Neural cell (in vitro differentiated cells): ENCODE measurements around the gene C16orf86. TPM values are rescaled to one million over a fixed set of nuclear protein-coding genes. Genes with fewer than 3 reads are reported as not detected.
A peak's percentile ranks its signal among the peaks of the same experiment; 100 is the strongest.

Experiments
- H2AFZ ChIP-seq: fragments of 200-600, 300-800 bp; sonication (generic), shearing (Covaris generic); 2 replicates; pipeline ENCODE4 v1.6.0; 2014; ENCODE audit warnings: low read depth, mild to moderate bottlenecking, antibody characterized with exemption, low read length, moderate library complexity
- H3F3A ChIP-seq: fragments of 200-600 bp; shearing (Covaris generic); 2 replicates; pipeline ENCODE4 v1.6.1; 2016; ENCODE audit warnings: mild to moderate bottlenecking, moderate library complexity, mixed read lengths, antibody characterized with exemption, low read length; ENCODE audit not compliant: insufficient read depth, poor library complexity, severe bottlenecking
- H3K27ac ChIP-seq: fragments of 200-600, 300-800 bp; sonication (generic), shearing (Covaris generic); 2 replicates; pipeline ENCODE4 v1.5.1; 2014; ENCODE audit warnings: mild to moderate bottlenecking, low read length, moderate library complexity
- H3K27me3 ChIP-seq: fragments of 300-800, 200-600 bp; sonication (generic), shearing (Covaris generic); 2 replicates; pipeline ENCODE4 v1.6.0; 2014; ENCODE audit warnings: mild to moderate bottlenecking, low read depth, low read length, moderate library complexity; ENCODE audit not compliant: insufficient read depth
- H3K36me3 ChIP-seq: fragments of 300-800, 200-600 bp; sonication (generic), shearing (Covaris generic); 2 replicates; pipeline ENCODE4 v1.5.1; 2014; ENCODE audit warnings: mild to moderate bottlenecking, antibody characterized with exemption, low read length, moderate library complexity; ENCODE audit not compliant: insufficient read depth
- H3K4me2 ChIP-seq: fragments of 300-800, 200-600 bp; sonication (generic), shearing (Covaris generic); 2 replicates; pipeline ENCODE4 v1.6.0; 2014; ENCODE audit warnings: mild to moderate bottlenecking, low read length
- H3K4me3 ChIP-seq: fragments of 300-800, 200-600 bp; sonication (generic), shearing (Covaris generic); 2 replicates; pipeline ENCODE4 v1.5.1; 2014; ENCODE audit warnings: mild to moderate bottlenecking, low read length, moderate library complexity
- H3K79me2 ChIP-seq: fragments of 200-600 bp; shearing (Covaris generic); replicated peaks from 2 replicates; pipeline ENCODE4 v1.6.0; 2014; ENCODE audit warnings: mild to moderate bottlenecking, low read length, moderate library complexity; ENCODE audit not compliant: insufficient read depth
- H3K9ac ChIP-seq: fragments of 300-800, 200-600 bp; sonication (generic), shearing (Covaris generic); 2 replicates; pipeline ENCODE4 v1.6.1; 2016; ENCODE audit warnings: mild to moderate bottlenecking, low read length, mixed read lengths
- H3K9me2 ChIP-seq: fragments of 200-600 bp; shearing (Covaris generic); 2 replicates; pipeline ENCODE4 v1.6.1; 2016; ENCODE audit warnings: mild to moderate bottlenecking, low read length, mixed read lengths; ENCODE audit not compliant: insufficient read depth
- H3K9me3 ChIP-seq: fragments of 200-600, 300-800 bp; sonication (generic), shearing (Covaris generic); 2 replicates; pipeline ENCODE4 v1.6.1; 2016; ENCODE audit warnings: mild to moderate bottlenecking, mixed run types, low read length, moderate library complexity, mixed read lengths
- H4K20me1 ChIP-seq: fragments of 200-600 bp; shearing (Covaris generic); 2 replicates; pipeline ENCODE4 v1.6.1; 2016; ENCODE audit warnings: mild to moderate bottlenecking, mixed run types; ENCODE audit not compliant: insufficient read depth
- CTCF ChIP-seq: fragments of 450-650 bp; IDR thresholded peaks from 2 replicates; pipeline ENCODE4 v1.5.1; 2014; ENCODE audit warnings: antibody characterized with exemption, mild to moderate bottlenecking, moderate library complexity; ENCODE audit not compliant: poor library complexity, severe bottlenecking
- EP300 ChIP-seq: fragments of 450-650 bp; conservative IDR thresholded peaks from 2 replicates; pipeline ENCODE4 v1.6.1; 2014; ENCODE audit warnings: antibody characterized with exemption, mild to moderate bottlenecking, moderate library complexity; ENCODE audit not compliant: poor library complexity, severe bottlenecking
- EZH2 ChIP-seq: fragments of 200-600, 300-800 bp; shearing (Covaris generic), sonication (generic); IDR thresholded peaks from 2 replicates; pipeline ENCODE4 v1.6.1; 2014; ENCODE audit warnings: antibody characterized with exemption, low read length, borderline replicate concordance, mild to moderate bottlenecking; ENCODE audit not compliant: insufficient read depth, poor library complexity, severe bottlenecking
- MXI1 ChIP-seq: fragments of 450-650 bp; conservative IDR thresholded peaks from 2 replicates; pipeline ENCODE4 v1.6.1; 2014; ENCODE audit warnings: antibody characterized with exemption, mild to moderate bottlenecking; ENCODE audit not compliant: poor library complexity, severe bottlenecking
- POLR2AphosphoS5 ChIP-seq: IDR thresholded peaks from 2 replicates; pipeline ENCODE4 v1.6.1; 2012
- RAD21 ChIP-seq: fragments of 450-650 bp; conservative IDR thresholded peaks from 2 replicates; pipeline ENCODE4 v1.6.1; 2014; ENCODE audit warnings: antibody characterized with exemption, mild to moderate bottlenecking, moderate library complexity
- REST ChIP-seq: IDR thresholded peaks from 2 replicates; pipeline ENCODE4 v1.6.1; 2012; ENCODE audit warnings: borderline replicate concordance
- SMC3 ChIP-seq: fragments of 450-650 bp; conservative IDR thresholded peaks from 2 replicates; pipeline ENCODE4 v1.6.1; 2014; ENCODE audit warnings: antibody characterized with exemption, mild to moderate bottlenecking, moderate library complexity; ENCODE audit not compliant: poor library complexity
- TAF1 ChIP-seq: IDR thresholded peaks from 2 replicates; pipeline ENCODE4 v1.6.1; 2012; ENCODE audit warnings: low read depth
- polyA plus RNA-seq: library from polyadenylated mRNA; depleted of rRNA; stranded (reverse); fragments of >200 nt; gene quantifications from 2 replicates; pipeline ENCODE4 v1.2.3, GENCODE V29; 2014

The C16orf86 gene
- polyA plus RNA-seq, 1 donor from 2014 or later, result 2.4 TPM

- Histone ChIP-seq H3K9me2 (no peaks in the 10 kb centered on the region), H2AFZ (no peak overlapping the region), H4K20me1 (no peaks in the 10 kb centered on the region), H3K27ac (no peak overlapping the region), H3K4me2 (no peak overlapping the region), H3K79me2 (no peaks in the 10 kb centered on the region), H3K36me3 (no peaks in the 10 kb centered on the region), H3K27me3 (no peaks in the 10 kb centered on the region), H3K4me3 (no peak overlapping the region), H3K9ac (no peak overlapping the region), H3F3A (no peaks in the 10 kb centered on the region), H3K9me3 (no peaks in the 10 kb centered on the region)
- TF ChIP-seq MXI1, result no peak
- TF ChIP-seq SMC3, result no peak
- no peak for TF ChIP-seq EP300
- TF ChIP-seq EZH2, result no peak
- TF ChIP-seq POLR2AphosphoS5, result no peak
These were observed 5.7 kb downstream of the C16orf86 start for GRCh38 chr16:67672306-67672705.

GRCh38 chr16:67672739-67673662 is 6.4 kb downstream of the C16orf86 start:
- Histone ChIP-seq H3K27ac (no peak overlapping the region), H3K36me3 (no peaks in the 10 kb centered on the region), H3K9ac (no peak overlapping the region)

More at GRCh38 chr16:67672739-67673662, 6.4 kb downstream of the C16orf86 start:
- no peaks in the 10 kb centered on the region for H3K9me2 ChIP-seq
- H3K4me3 ChIP-seq, result no peak overlapping the region
- H3F3A ChIP-seq, result no peaks in the 10 kb centered on the region
- no peaks in the 10 kb centered on the region for H4K20me1 ChIP-seq
- TF ChIP-seq REST (no peak), CTCF (peak; percentile 57), MXI1 (no peak), RAD21 (peak; percentile 59), EZH2 (no peak), POLR2AphosphoS5 (no peak), SMC3 (peak; percentile 36), EP300 (no peak), TAF1 (no peak)
- no peaks in the 10 kb centered on the region for H3K79me2 ChIP-seq
- H3K27me3 ChIP-seq, result no peaks in the 10 kb centered on the region
- H3K9me3 ChIP-seq, result no peaks in the 10 kb centered on the region
- no peak overlapping the region for H2AFZ ChIP-seq
- H3K4me2 ChIP-seq, result no peak overlapping the region
